ENCODE data around the gene RCAN2.
A peak's percentile ranks its signal among the peaks of the same experiment; 100 is the strongest.

The RCAN2 gene

DNA sequence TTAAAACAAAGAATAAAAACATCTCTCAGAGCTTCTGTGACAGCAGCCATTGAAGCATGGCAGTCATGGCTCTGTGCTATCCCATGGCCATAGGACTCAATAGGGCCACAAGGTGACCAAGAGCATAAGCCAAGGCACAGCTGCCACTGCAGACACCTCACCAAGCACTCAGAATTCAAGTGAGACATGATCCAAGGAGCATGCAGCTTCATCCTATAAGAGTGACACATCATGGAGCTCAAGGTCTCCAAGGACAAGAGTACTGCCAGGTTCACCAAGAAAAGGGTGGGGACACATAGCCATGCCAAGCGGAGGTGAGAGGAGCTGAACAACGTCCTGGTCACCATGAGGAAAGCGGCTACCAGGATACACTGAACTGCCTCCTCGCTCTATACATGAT lies 53.0 kb downstream of the RCAN2 start:
- no peaks in the 10 kb centered on the region for H3F3A ChIP-seq (ENCODE audit: insufficient read depth, low read length)
- no peaks in the 10 kb centered on the region for H3K79me2 ChIP-seq (ENCODE audit: low read length)
- TF ChIP-seq, protein P1, sequence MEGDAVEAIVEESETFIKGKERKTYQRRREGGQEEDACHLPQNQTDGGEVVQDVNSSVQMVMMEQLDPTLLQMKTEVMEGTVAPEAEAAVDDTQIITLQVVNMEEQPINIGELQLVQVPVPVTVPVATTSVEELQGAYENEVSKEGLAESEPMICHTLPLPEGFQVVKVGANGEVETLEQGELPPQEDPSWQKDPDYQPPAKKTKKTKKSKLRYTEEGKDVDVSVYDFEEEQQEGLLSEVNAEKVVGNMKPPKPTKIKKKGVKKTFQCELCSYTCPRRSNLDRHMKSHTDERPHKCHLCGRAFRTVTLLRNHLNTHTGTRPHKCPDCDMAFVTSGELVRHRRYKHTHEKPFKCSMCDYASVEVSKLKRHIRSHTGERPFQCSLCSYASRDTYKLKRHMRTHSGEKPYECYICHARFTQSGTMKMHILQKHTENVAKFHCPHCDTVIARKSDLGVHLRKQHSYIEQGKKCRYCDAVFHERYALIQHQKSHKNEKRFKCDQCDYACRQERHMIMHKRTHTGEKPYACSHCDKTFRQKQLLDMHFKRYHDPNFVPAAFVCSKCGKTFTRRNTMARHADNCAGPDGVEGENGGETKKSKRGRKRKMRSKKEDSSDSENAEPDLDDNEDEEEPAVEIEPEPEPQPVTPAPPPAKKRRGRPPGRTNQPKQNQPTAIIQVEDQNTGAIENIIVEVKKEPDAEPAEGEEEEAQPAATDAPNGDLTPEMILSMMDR (IDR thresholded peaks at IDR 0.05; ENCODE audit: low read length), result no peak
- no peak for TF ChIP-seq EZH2 (optimal IDR thresholded peaks at IDR 0.05; ENCODE audit: low read depth, low read length)
- H3K4me3 ChIP-seq (ENCODE audit: low read length), result no peak overlapping the region
- no peaks in the 10 kb centered on the region for H3K27me3 ChIP-seq (replicated peaks; ENCODE audit: insufficient read depth, low read length)
- no peaks in the 10 kb centered on the region for H3K36me3 ChIP-seq (replicated peaks; ENCODE audit: insufficient read depth, low read length)
- H4K20me1 ChIP-seq (ENCODE audit: insufficient read depth, low read length), result no peaks in the 10 kb centered on the region
- H3K27ac ChIP-seq (ENCODE audit: low read length), result no peak overlapping the region
- no peaks in the 10 kb centered on the region for H3K9me2 ChIP-seq (replicated peaks; ENCODE audit: insufficient read depth, low read length)
- no peak for DNase-seq
- H3K9me3 ChIP-seq (replicated peaks; ENCODE audit: insufficient read depth, low read length), result no peaks in the 10 kb centered on the region
- peak overlapping the region; percentile 30; the same call in 1 of the 2 replicates for H3K4me2 ChIP-seq (ENCODE audit: low read depth, low read length)
- no peak overlapping the region for H3K9ac ChIP-seq (ENCODE audit: low read length)
- H2AFZ ChIP-seq (ENCODE audit: low read length), result peak overlapping the region; percentile 7; the same call in 1 of the 2 replicates
- H3K4me1 ChIP-seq (ENCODE audit: low read length), result peaks cover 18% of the 10 kb centered on the region

DNA sequence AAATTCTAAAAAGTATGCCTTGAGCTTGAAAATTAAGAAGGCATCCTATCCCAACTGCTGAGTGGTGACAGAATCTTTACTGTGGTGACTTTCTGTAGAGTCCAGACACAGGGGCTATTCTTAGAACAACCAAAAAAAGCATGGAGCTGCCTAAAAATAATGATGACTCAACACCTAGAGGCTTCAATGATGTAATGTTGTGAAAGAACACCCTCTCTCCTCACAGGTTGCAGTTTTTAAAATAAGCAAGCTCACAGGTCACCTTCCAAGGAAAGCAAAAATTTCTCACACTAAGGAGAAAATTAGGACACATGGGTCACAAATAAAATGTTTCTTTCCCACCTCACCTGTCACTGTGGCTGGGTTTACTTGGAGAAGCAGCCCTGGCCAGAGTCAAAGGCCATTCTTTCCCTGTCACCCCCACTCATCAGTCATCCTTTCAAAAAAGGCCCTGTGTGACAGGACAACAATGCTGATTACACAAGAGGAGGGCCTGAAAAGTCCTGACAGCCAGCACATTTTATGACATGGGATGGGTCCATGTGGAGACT lies 53.5 kb downstream of the RCAN2 start:
- H3K9me2 ChIP-seq (replicated peaks; ENCODE audit: insufficient read depth, low read length), result no peaks in the 10 kb centered on the region
- H3K4me3 ChIP-seq (ENCODE audit: low read length), result no peak overlapping the region
- H3K79me2 ChIP-seq (ENCODE audit: low read length), result no peaks in the 10 kb centered on the region
- peaks cover 18% of the 10 kb centered on the region for H3K4me1 ChIP-seq (ENCODE audit: low read length)
- peak overlapping the region; percentile 30; the same call in 1 of the 2 replicates for H3K4me2 ChIP-seq (ENCODE audit: low read depth, low read length)
- no peaks in the 10 kb centered on the region for H3F3A ChIP-seq (ENCODE audit: insufficient read depth, low read length)
- TF ChIP-seq, protein P1 (IDR thresholded peaks at IDR 0.05; ENCODE audit: low read length), result no peak
- no peak for TF ChIP-seq EZH2 (optimal IDR thresholded peaks at IDR 0.05; ENCODE audit: low read depth, low read length)
- no peak for TF ChIP-seq EZH2phosphoT487 (IDR thresholded peaks at IDR 0.05; ENCODE audit: low read length)
- no peak for DNase-seq
- peak overlapping the region; percentile 7; the same call in 1 of the 2 replicates for H2AFZ ChIP-seq (ENCODE audit: low read length)
- no peaks in the 10 kb centered on the region for H3K9me3 ChIP-seq (replicated peaks; ENCODE audit: insufficient read depth, low read length)
- no peak overlapping the region for H3K9ac ChIP-seq (ENCODE audit: low read length)
- H4K20me1 ChIP-seq (ENCODE audit: insufficient read depth, low read length), result no peaks in the 10 kb centered on the region
- H3K27ac ChIP-seq (ENCODE audit: low read length), result no peak overlapping the region
- no peaks in the 10 kb centered on the region for H3K36me3 ChIP-seq (replicated peaks; ENCODE audit: insufficient read depth, low read length)
- no peaks in the 10 kb centered on the region for H3K27me3 ChIP-seq (replicated peaks; ENCODE audit: insufficient read depth, low read length)

DNA sequence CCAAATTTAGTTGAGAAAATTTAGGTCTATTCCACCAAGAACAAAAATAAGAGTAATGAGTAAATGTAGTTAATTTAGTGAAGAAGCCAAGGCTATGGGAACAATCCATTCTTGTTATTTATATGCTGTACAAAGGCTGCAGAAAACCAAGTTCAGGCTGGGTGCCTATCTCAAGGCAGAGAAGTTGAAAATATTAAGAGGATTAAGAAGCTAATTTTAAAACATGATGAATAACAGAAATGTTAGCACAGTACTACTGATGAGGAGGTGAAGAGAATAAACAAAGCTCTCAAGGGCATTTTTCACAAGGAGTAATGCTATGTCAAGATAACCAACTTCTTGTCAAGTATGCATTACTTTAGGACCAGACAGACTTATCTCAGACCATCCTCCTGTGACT lies 68.6 kb downstream of the RCAN2 start:
- no peaks in the 10 kb centered on the region for H4K20me1 ChIP-seq (ENCODE audit: insufficient read depth, low read length)
- no peak overlapping the region for H3K4me2 ChIP-seq (ENCODE audit: low read depth, low read length)
- TF ChIP-seq EZH2phosphoT487 (IDR thresholded peaks at IDR 0.05; ENCODE audit: low read length) (no peak), EZH2 (optimal IDR thresholded peaks at IDR 0.05; ENCODE audit: low read depth, low read length) (no peak)
- TF ChIP-seq, protein P1 (IDR thresholded peaks at IDR 0.05; ENCODE audit: low read length), result no peak
- H2AFZ ChIP-seq (ENCODE audit: low read length), result no peak overlapping the region
- no peak overlapping the region for H3K4me3 ChIP-seq (ENCODE audit: low read length)
- no peak for DNase-seq
- no peaks in the 10 kb centered on the region for H3K36me3 ChIP-seq (replicated peaks; ENCODE audit: insufficient read depth, low read length)
- H3F3A ChIP-seq (ENCODE audit: insufficient read depth, low read length), result no peaks in the 10 kb centered on the region
- H3K4me1 ChIP-seq (ENCODE audit: low read length), result no peaks in the 10 kb centered on the region
- H3K9ac ChIP-seq (ENCODE audit: low read length), result no peak overlapping the region
- H3K9me2 ChIP-seq (replicated peaks; ENCODE audit: insufficient read depth, low read length), result no peaks in the 10 kb centered on the region
- no peaks in the 10 kb centered on the region for H3K9me3 ChIP-seq (replicated peaks; ENCODE audit: insufficient read depth, low read length)
- no peak overlapping the region for H3K27ac ChIP-seq (ENCODE audit: low read length)
- no peaks in the 10 kb centered on the region for H3K79me2 ChIP-seq (ENCODE audit: low read length)
- H3K27me3 ChIP-seq (replicated peaks; ENCODE audit: insufficient read depth, low read length), result no peaks in the 10 kb centered on the region
